Memory B cell (primary cell): Measurements from ENCODE around the gene B4GALNT2.
A peak's percentile ranks its signal among the peaks of the same experiment; 100 is the strongest.

Source experiments
- ATAC-seq: fragments of 150-1000 bp; cut with Tn5 transposase; 2 replicates; pipeline ENCODE4 v1.10.0; 2021; ENCODE audit warnings: low read depth, mild to moderate bottlenecking, moderate library complexity
- DNase-seq, 2 donors: peaks; one replicate each; pipeline ENCODE4 v3.0.0; 2022; ENCODE audit warnings: low spot score in 2 of 2
- H3K27ac Mint-ChIP-seq: one replicate; pipeline ENCODE4 v1.8.0; 2022; ENCODE audit warnings: mild to moderate bottlenecking, moderate library complexity, mixed read lengths
- H3K27me3 Mint-ChIP-seq: one replicate; pipeline ENCODE4 v1.8.0; 2022; ENCODE audit warnings: mixed read lengths
- H3K36me3 Mint-ChIP-seq: one replicate; pipeline ENCODE4 v1.8.0; 2022; ENCODE audit warnings: mild to moderate bottlenecking, mixed read lengths
- H3K4me1 Mint-ChIP-seq: one replicate; pipeline ENCODE4 v1.8.0; 2022; ENCODE audit warnings: mixed read lengths
- H3K4me3 Mint-ChIP-seq: one replicate; pipeline ENCODE4 v1.8.0; 2022; ENCODE audit warnings: mild to moderate bottlenecking, moderate library complexity, mixed read lengths
- H3K9me3 Mint-ChIP-seq: one replicate; pipeline ENCODE4 v1.8.0; 2022; ENCODE audit warnings: mixed read lengths

B4GALNT2 gene

DNA sequence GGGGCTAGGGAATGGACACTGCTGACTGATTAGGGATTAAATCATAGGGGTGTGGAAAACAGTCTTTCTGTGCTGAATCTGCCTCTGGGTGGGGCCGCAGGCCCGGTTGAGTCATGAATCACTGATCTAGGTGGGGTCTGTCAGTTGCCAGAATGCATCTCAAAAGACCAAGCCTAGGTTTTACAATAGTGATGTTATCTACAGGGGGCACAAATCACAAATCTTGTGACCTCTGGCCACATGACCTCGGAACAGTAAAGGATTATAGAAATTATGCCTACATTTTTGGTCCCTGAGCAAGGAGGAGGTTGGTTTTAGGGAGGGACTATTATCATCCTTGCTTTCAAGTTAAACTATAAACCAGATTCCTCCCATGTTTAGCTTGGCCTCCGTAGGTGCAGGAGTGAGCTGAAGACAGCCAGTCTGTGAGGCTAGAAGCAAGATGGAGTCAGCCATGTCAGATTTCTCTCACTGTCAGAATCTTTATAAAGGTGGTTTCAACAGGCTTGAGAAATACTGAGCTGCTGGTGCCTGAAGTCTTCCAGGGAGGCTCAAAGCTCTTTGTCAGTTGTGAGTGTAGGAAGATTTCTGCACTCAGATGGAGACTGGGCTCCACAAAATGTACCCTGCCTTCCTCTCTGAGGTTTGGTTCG lies 64.9 kb downstream of the B4GALNT2 start:
- Mint-ChIP-seq H3K9me3 (no peaks in the 10 kb centered on the region), H3K27me3 (no peaks in the 10 kb centered on the region), H3K4me1 (peaks cover 16% of the 10 kb centered on the region), H3K27ac (no peak overlapping the region), H3K4me3 (no peak overlapping the region), H3K36me3 (no peaks in the 10 kb centered on the region)
- DNase-seq (no peak), ATAC-seq (no peak)

- Mint-ChIP-seq H3K27me3 (no peaks in the 10 kb centered on the region), H3K27ac (no peak overlapping the region), H3K4me1 (peaks cover 16% of the 10 kb centered on the region), H3K9me3 (no peaks in the 10 kb centered on the region), H3K4me3 (no peak overlapping the region), H3K36me3 (no peaks in the 10 kb centered on the region)
- DNase-seq, result no peak
- ATAC-seq, result no peak
These were observed 65.6 kb downstream of the B4GALNT2 start for GRCh38 chr17:49198211-49198610.

GRCh38 chr17:49200423-49201083 lies 68.0 kb downstream of the B4GALNT2 start:
- ATAC-seq, result no peak
- Mint-ChIP-seq H3K9me3 (no peaks in the 10 kb centered on the region), H3K27ac (no peak overlapping the region), H3K27me3 (no peaks in the 10 kb centered on the region), H3K4me1 (peaks cover 13% of the 10 kb centered on the region), H3K36me3 (no peaks in the 10 kb centered on the region), H3K4me3 (no peak overlapping the region)
- no peak for DNase-seq

DNA sequence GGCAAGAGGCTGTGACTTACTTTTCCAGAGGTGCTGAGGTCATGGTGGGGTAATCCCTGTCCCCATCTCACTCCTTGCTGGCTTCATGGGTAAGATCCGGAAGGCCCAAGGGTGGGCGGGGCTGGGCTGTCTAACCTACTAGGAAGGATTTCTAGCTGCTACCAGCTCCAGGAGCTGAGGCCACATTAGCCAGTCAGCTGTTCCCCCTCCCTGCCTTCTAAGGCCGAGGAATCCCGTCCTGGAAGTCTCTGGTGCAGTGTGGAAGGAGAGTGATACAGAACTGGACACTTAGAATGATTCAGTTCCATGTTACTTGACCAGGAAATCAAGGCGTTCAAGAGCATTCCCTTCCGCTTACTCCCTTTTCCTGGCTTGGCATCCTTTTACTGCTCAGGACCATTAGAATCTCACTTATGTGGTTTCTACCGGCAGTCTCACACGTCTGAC lies 68.9 kb downstream of the B4GALNT2 start:
- no peak overlapping the region for H3K4me3 Mint-ChIP-seq
- no peak overlapping the region for H3K27ac Mint-ChIP-seq
- H3K9me3 Mint-ChIP-seq, result no peaks in the 10 kb centered on the region
- no peaks in the 10 kb centered on the region for H3K27me3 Mint-ChIP-seq
- H3K36me3 Mint-ChIP-seq, result peaks cover 3% of the 10 kb centered on the region
- no peak for ATAC-seq
- peaks cover 10% of the 10 kb centered on the region for H3K4me1 Mint-ChIP-seq
- DNase-seq, result no peak

DNA sequence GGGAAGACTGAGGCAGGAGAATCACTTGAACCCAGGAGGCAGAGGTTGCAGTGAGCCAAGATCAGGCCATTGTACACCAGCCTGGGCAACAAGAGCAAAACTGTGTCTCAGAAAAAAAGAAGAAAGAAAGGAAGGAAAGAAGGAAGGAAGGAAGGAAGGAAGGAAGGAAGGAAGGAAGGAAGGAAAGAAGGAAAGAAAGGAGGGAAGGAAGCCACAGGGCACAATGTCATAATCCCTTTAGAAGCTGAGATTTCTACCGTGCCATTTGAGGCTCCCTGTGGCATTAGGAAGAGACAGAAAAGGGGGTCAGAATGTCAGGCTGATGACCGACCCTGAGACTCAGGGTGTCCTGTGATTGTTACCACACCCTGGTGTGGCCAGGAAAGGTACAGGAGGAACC lies 71.2 kb downstream of the B4GALNT2 start:
- DNase-seq, result no peak
- H3K4me1 Mint-ChIP-seq, result peaks cover 14% of the 10 kb centered on the region
- ATAC-seq, result no peak
- H3K4me3 Mint-ChIP-seq, result no peak overlapping the region
- no peaks in the 10 kb centered on the region for H3K27me3 Mint-ChIP-seq
- H3K27ac Mint-ChIP-seq, result no peak overlapping the region
- no peaks in the 10 kb centered on the region for H3K9me3 Mint-ChIP-seq
- peaks cover 3% of the 10 kb centered on the region for H3K36me3 Mint-ChIP-seq

GRCh38 chr17:49204516-49204915 lies 71.9 kb downstream of the B4GALNT2 start:
- H3K27ac Mint-ChIP-seq, result no peak overlapping the region
- H3K27me3 Mint-ChIP-seq, result no peaks in the 10 kb centered on the region

GRCh38 chr17:49209061-49209571 lies 76.5 kb downstream of the B4GALNT2 start:
- H3K9me3 Mint-ChIP-seq, result no peaks in the 10 kb centered on the region
- H3K4me3 Mint-ChIP-seq, result peak overlapping the region; percentile 4
- peaks cover 54% of the 10 kb centered on the region for H3K4me1 Mint-ChIP-seq
- H3K27ac Mint-ChIP-seq, result no peak overlapping the region
- ATAC-seq, result no peak
- H3K36me3 Mint-ChIP-seq, result peaks cover 3% of the 10 kb centered on the region
- DNase-seq, result no peak
- no peaks in the 10 kb centered on the region for H3K27me3 Mint-ChIP-seq

More at GRCh38 chr17:49204516-49204915, 71.9 kb downstream of the B4GALNT2 start:
- ATAC-seq, result no peak
- peaks cover 21% of the 10 kb centered on the region for H3K4me1 Mint-ChIP-seq
- H3K9me3 Mint-ChIP-seq, result no peaks in the 10 kb centered on the region
- H3K36me3 Mint-ChIP-seq, result peaks cover 3% of the 10 kb centered on the region
- no peak for DNase-seq
- no peak overlapping the region for H3K4me3 Mint-ChIP-seq

GRCh38 chr17:49210158-49211029 lies 77.8 kb downstream of the B4GALNT2 start, which contains the start of the genes ABI3 and GNGT2:
Gene ABI3, plus strand, starts transcription at chr17:49210707. Its CDS starts 18 bp downstream, at chr17:49210725.
Gene GNGT2, minus strand, starts transcription at chr17:49210574. Its CDS starts 3,152 bp downstream, at chr17:49207422.
- peak within 1 kb of the TSS; percentile 88 for H3K4me3 Mint-ChIP-seq
- H3K4me1 Mint-ChIP-seq, result peaks cover 58% of the 10 kb centered on the region
- no peaks in the 10 kb centered on the region for H3K27me3 Mint-ChIP-seq
- ATAC-seq, result peak; percentile 90
- peaks cover 4% of the 10 kb centered on the region for H3K36me3 Mint-ChIP-seq
- peak within 1 kb of the TSS; percentile 91 for H3K27ac Mint-ChIP-seq
- peak; percentile 55 to 64 for DNase-seq
- H3K9me3 Mint-ChIP-seq, result no peaks in the 10 kb centered on the region

- H3K27ac Mint-ChIP-seq, result peak overlapping the region; percentile 75
- H3K4me1 Mint-ChIP-seq, result peaks cover 78% of the 10 kb centered on the region
- no peaks in the 10 kb centered on the region for H3K27me3 Mint-ChIP-seq
- peaks cover 11% of the 10 kb centered on the region for H3K36me3 Mint-ChIP-seq
- ATAC-seq (peak; percentile 47), DNase-seq (no peak)
- peak overlapping the region; percentile 85 for H3K4me3 Mint-ChIP-seq
- no peaks in the 10 kb centered on the region for H3K9me3 Mint-ChIP-seq
These were observed 80.8 kb downstream of the B4GALNT2 start for GRCh38 chr17:49213399-49213798.

DNA sequence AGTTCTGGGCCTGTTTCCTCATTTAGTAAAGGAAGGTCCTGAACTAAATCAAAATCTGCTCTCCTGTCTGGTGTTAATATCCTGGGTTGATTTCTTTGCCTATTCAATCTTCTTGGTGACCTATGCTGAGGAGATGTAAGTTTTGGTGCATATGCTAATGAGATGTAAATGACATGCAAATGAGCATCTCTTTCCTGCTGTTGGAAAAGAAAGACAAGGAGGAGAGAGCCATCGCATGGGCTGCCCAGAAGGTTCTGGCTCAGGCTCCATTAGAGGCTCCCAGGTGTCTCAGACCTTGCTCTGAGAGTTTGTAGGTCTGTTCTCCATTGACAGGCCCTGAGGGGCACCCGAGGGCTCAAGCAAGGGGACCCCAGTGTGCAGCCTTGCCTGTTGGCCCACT lies 81.3 kb downstream of the B4GALNT2 start:
- no peaks in the 10 kb centered on the region for H3K27me3 Mint-ChIP-seq
- peaks cover 78% of the 10 kb centered on the region for H3K4me1 Mint-ChIP-seq
- H3K9me3 Mint-ChIP-seq, result no peaks in the 10 kb centered on the region
- peak overlapping the region; percentile 75 for H3K27ac Mint-ChIP-seq
- H3K36me3 Mint-ChIP-seq, result peaks cover 11% of the 10 kb centered on the region
- H3K4me3 Mint-ChIP-seq, result peak overlapping the region; percentile 85
- ATAC-seq, result peak; percentile 14
- DNase-seq, result no peak

DNA sequence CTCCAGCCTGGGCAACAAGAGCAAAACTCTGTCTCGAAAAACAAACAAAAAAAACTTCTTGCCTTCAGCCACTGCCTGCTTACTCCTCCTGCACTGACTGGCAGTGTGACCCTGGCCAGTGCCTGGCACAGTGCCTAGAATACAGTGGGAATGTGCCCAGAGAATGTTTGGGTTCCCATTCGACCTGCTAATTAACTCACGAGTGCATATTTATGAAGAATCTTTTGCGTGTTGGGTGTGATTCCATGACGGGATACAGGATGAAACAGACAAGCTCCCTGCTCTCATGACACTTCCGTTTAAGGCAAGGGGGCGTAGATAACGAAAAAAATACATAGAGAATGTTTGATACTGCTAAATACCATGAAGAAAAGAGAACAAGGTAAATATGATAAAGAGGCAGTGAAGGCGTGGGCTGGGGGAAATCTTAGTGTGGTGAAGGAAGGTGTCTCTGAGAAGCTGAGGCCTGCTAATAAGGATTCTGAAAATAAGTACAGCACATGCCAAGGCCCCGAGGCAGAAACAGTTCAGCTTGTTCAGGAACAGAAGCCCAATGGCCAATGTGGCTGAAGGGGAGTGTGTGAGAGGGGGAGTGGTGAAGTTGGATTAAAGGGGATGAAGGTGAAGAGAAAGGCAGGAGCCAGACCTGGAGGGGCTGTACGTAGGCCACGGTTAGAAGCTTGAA lies 82.2 kb downstream of the B4GALNT2 start:
- Mint-ChIP-seq H3K27ac (peak overlapping the region; percentile 75), H3K4me3 (peak overlapping the region; percentile 25), H3K27me3 (no peaks in the 10 kb centered on the region), H3K9me3 (no peaks in the 10 kb centered on the region), H3K4me1 (peaks cover 76% of the 10 kb centered on the region), H3K36me3 (peaks cover 11% of the 10 kb centered on the region)
- ATAC-seq, result no peak
- no peak for DNase-seq

DNA sequence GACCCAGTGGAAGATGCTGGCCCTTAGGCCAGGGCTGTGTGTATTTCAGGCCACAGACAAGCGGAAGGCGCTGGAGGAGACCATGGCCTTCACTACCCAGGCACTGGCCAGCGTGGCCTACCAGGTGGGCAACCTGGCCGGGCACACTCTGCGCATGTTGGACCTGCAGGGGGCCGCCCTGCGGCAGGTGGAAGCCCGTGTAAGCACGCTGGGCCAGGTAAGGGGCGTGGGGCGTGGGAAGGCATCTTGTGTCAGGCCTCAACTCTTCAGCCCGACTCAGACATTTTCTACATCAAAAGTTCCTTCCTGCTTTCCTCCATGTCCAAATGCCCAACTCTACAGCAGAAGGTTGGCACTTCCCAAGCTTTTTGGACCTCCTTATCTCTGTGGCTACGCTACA lies 83.9 kb downstream of the B4GALNT2 start:
- Mint-ChIP-seq H3K4me3 (peak overlapping the region; percentile 52), H3K27ac (peak overlapping the region; percentile 72), H3K27me3 (no peaks in the 10 kb centered on the region), H3K4me1 (peaks cover 65% of the 10 kb centered on the region), H3K36me3 (peaks cover 14% of the 10 kb centered on the region), H3K9me3 (no peaks in the 10 kb centered on the region)
- no peak for DNase-seq
- ATAC-seq, result no peak

DNA sequence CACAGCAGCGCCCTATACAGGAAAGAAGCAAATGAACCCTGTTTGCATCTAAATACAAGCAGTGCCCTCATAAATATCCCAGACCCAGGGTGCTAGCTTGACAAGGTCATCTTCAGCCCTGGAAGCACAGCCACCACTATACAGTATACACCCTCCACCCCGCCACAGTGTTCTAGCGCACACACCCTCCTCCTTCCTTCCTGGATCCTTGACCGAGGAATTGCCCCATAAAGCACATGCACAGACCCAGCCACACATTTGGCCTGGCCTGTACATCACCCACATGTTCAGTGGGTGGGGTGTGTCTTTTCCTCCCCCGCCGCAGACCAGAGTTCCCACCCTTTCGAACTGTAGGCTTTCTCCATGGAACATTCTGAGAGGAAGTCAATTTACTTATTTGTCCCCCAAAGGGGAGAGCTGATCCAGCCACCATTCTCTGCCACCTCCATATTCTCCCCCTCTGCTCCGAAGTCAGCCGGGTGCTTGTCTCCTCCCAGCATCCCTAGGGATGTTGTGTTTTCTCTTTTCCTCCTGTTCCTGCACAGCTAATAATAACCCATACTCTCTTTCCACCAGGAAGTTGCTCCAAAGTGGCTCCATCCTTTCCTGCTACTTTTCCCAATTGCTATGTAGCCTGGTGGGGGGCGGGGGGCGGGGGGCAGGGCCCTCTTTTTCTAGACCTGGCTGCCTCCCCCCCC lies 84.5 kb downstream of the B4GALNT2 start:
- ATAC-seq (no peak), DNase-seq (no peak)
- Mint-ChIP-seq H3K27ac (peak overlapping the region; percentile 68), H3K4me3 (peak overlapping the region; percentile 52), H3K9me3 (no peaks in the 10 kb centered on the region), H3K4me1 (peaks cover 62% of the 10 kb centered on the region), H3K27me3 (no peaks in the 10 kb centered on the region), H3K36me3 (peaks cover 14% of the 10 kb centered on the region)
